ENCODE results near the gene HSPA2. TPM values are rescaled to one million over a fixed set of nuclear protein-coding genes. Genes with fewer than 3 reads are reported as not detected.

The HSPA2 gene
- total RNA-seq, 2 donors from 2014 or later = 5.5 to 7.7 TPM

DNA sequence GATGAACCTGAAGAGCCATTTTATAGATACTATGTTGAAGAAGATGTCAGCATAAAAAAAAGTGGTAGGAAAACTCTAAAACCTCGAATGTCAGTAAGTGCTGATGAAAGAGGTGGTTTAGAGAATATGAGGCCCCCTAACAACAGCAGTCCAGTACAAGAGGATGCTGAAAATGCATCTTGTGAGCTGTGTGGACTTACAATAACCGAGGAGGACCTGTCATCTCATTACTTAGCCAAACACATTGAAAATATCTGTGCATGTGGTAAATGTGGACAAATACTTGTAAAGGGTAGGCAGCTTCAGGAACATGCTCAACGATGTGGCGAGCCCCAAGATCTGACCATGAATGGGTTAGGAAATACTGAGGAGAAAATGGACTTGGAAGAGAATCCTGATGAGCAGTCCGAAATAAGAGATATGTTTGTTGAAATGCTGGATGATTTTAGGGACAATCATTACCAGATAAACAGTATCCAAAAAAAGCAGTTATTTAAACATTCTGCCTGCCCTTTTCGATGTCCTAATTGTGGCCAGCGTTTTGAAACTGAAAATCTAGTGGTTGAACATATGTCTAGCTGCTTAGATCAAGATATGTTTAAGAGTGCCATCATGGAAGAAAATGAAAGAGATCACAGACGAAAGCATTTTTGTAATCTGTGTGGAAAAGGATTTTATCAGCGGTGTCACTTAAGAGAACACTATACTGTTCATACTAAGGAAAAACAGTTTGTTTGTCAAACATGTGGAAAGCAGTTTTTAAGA, 17.8 kb upstream of the HSPA2 start:
- H3K36me3 Mint-ChIP-seq (ENCODE audit: insufficient read depth in 2 of 2) = peaks cover 6 to 9% of the 10 kb centered on the region in 2 donors
- DNase-seq (no peak), ATAC-seq (replicated peaks in 1 of 2) (peak in 1 of 2 donors; percentile 26)
- H3K27me3 Mint-ChIP-seq (ENCODE audit: low read depth) = no peaks in the 10 kb centered on the region
- no peak overlapping the region for H3K4me3 Mint-ChIP-seq
- no peak overlapping the region for H3K27ac Mint-ChIP-seq
- no peaks in the 10 kb centered on the region for H3K9me3 Mint-ChIP-seq
- H3K4me1 Mint-ChIP-seq (ENCODE audit: low read depth) = peaks cover 8% of the 10 kb centered on the region

DNA sequence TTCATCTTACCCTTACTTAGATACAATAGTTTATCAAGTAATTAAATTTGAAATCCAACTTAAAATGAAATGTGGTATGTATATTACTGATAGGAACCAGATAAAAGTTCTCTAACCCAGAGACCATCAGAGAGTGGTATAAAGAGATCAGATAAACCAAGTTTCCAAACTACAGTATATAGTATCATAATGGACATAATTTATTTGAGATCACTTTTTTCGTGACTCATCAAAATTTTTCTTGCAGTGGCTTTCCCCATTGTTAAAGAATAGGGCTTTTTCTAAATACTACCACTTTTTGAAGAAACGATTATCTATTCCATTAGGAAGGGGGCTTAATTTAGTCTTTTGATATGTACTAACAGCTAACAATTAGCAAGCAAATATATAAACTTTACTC, 15.2 kb upstream of the HSPA2 start:
- DNase-seq (no peak), ATAC-seq (replicated peaks in 1 of 2) (no peak)
- Mint-ChIP-seq H3K36me3 (ENCODE audit: insufficient read depth in 2 of 2) (peaks cover 6 to 9% of the 10 kb centered on the region in 2 donors), H3K27ac (no peak overlapping the region), H3K27me3 (ENCODE audit: low read depth) (no peaks in the 10 kb centered on the region), H3K4me3 (no peak overlapping the region), H3K9me3 (no peaks in the 10 kb centered on the region), H3K4me1 (ENCODE audit: low read depth) (peaks cover 13% of the 10 kb centered on the region)

DNA sequence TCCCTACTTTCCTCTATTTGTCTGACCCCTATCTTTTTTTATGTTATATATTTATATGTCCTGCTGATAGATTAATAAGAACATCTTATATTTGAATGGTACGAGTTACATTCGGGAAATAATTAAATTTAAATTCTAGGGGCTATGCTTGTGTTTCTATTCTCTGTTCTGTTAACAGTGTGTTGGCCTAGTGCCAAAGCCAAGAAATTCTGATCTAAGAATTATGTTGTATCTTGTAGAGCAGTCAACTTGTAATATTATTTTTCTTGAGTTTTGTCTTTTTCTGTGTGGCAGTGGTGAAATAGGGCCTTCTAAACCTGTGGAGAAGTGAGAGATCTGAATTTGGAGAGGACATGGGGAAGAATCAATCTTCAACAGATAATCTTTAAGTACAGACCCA, 9.0 kb upstream of the HSPA2 start:
- ATAC-seq (replicated peaks in 1 of 2) (no peak), DNase-seq (no peak)
- H3K4me3 Mint-ChIP-seq = no peak overlapping the region
- peaks cover 13% of the 10 kb centered on the region for H3K4me1 Mint-ChIP-seq (ENCODE audit: low read depth)
- peaks cover 0 to 5% of the 10 kb centered on the region in 2 donors for H3K36me3 Mint-ChIP-seq (ENCODE audit: insufficient read depth in 2 of 2)
- no peaks in the 10 kb centered on the region for H3K9me3 Mint-ChIP-seq
- H3K27ac Mint-ChIP-seq = no peak overlapping the region
- no peaks in the 10 kb centered on the region for H3K27me3 Mint-ChIP-seq (ENCODE audit: low read depth)

DNA sequence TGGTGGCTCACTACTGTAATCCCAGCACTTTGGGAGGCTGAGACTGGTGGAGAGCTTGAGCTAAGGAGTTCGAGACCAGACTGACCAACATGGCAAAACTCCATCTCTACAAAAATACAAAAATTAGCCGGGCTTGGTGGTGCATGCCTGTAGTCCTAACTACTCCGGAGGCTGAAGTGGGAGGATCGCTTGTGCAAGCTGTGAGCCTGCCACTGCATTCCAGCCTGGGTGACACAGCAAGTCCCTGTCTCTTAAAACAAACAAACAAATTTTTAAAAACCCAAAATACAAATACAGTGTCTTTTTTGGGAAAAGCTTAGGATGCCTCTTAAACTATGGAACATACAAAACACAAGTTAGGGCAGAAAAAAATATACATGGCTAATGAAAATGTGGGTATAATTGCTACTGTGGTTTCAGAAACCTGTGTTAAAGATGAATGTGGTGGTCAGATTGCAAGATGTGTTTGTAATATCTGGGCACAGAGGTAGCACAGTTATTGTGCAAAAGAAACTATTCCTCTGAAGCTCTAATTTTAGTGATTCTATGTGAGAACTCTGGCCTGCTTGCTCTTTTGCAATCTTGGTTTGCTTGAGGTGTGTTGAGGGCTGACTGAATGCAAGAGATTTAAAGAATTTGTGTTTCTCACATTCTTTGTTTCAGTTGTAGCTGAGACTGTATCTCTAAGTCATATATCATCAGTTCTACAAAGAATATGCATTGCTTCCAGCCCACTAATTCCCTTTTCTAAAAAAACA, 3.9 kb upstream of the HSPA2 start:
- Mint-ChIP-seq H3K9me3 (peaks cover 2 to 3% of the 10 kb centered on the region in 2 donors), H3K27me3 (ENCODE audit: low read depth) (peaks cover 27% of the 10 kb centered on the region), H3K4me3 (no peak overlapping the region), H3K36me3 (ENCODE audit: insufficient read depth in 2 of 2) (peaks cover 10 to 14% of the 10 kb centered on the region in 2 donors), H3K27ac (no peak overlapping the region), H3K4me1 (ENCODE audit: low read depth) (peaks cover 24% of the 10 kb centered on the region)
- DNase-seq = no peak
- ATAC-seq (replicated peaks in 1 of 2) = no peak

DNA sequence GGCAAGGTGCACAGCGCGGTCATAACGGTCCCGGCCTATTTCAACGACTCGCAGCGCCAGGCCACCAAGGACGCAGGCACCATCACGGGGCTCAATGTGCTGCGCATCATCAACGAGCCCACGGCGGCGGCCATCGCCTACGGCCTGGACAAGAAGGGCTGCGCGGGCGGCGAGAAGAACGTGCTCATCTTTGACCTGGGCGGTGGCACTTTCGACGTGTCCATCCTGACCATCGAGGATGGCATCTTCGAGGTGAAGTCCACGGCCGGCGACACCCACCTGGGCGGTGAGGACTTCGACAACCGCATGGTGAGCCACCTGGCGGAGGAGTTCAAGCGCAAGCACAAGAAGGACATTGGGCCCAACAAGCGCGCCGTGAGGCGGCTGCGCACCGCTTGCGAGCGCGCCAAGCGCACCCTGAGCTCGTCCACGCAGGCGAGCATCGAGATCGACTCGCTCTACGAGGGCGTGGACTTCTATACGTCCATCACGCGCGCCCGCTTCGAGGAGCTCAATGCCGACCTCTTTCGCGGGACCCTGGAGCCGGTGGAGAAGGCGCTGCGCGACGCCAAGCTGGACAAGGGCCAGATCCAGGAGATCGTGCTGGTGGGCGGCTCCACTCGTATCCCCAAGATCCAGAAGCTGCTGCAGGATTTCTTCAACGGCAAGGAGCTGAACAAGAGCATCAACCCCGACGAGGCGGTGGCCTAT, 875 bp downstream of the HSPA2 start:
- peaks cover 58% of the 10 kb centered on the region for H3K27me3 Mint-ChIP-seq (ENCODE audit: low read depth)
- DNase-seq (peak; percentile 23), ATAC-seq (replicated peaks in 1 of 2) (no peak)
- no peak overlapping the region for H3K27ac Mint-ChIP-seq
- peak overlapping the region; percentile 83 to 97 for H3K4me3 Mint-ChIP-seq
- peaks cover 2 to 3% of the 10 kb centered on the region in 2 donors for H3K9me3 Mint-ChIP-seq
- H3K36me3 Mint-ChIP-seq (ENCODE audit: insufficient read depth in 2 of 2) = peaks cover 12 to 16% of the 10 kb centered on the region in 2 donors
- H3K4me1 Mint-ChIP-seq (ENCODE audit: low read depth) = peaks cover 37% of the 10 kb centered on the region

DNA sequence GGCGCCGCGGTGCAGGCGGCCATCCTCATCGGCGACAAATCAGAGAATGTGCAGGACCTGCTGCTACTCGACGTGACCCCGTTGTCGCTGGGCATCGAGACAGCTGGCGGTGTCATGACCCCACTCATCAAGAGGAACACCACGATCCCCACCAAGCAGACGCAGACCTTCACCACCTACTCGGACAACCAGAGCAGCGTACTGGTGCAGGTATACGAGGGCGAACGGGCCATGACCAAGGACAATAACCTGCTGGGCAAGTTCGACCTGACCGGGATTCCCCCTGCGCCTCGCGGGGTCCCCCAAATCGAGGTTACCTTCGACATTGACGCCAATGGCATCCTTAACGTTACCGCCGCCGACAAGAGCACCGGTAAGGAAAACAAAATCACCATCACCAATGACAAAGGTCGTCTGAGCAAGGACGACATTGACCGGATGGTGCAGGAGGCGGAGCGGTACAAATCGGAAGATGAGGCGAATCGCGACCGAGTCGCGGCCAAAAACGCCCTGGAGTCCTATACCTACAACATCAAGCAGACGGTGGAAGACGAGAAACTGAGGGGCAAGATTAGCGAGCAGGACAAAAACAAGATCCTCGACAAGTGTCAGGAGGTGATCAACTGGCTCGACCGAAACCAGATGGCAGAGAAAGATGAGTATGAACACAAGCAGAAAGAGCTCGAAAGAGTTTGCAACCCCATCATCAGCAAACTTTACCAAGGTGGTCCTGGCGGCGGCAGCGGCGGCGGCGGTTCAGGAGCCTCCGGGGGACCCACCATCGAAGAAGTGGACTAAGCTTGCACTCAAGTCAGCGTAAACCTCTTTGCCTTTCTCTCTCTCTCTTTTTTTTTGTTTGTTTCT, 1.7 kb downstream of the HSPA2 start:
- peaks cover 58% of the 10 kb centered on the region for H3K27me3 Mint-ChIP-seq (ENCODE audit: low read depth)
- ATAC-seq (replicated peaks in 1 of 2) (no peak), DNase-seq (peak; percentile 24 to 27)
- H3K27ac Mint-ChIP-seq = no peak overlapping the region
- peak overlapping the region; percentile 83 to 97 for H3K4me3 Mint-ChIP-seq
- peaks cover 12 to 16% of the 10 kb centered on the region in 2 donors for H3K36me3 Mint-ChIP-seq (ENCODE audit: insufficient read depth in 2 of 2)
- peaks cover 37% of the 10 kb centered on the region for H3K4me1 Mint-ChIP-seq (ENCODE audit: low read depth)
- peaks cover 2 to 3% of the 10 kb centered on the region in 2 donors for H3K9me3 Mint-ChIP-seq

DNA sequence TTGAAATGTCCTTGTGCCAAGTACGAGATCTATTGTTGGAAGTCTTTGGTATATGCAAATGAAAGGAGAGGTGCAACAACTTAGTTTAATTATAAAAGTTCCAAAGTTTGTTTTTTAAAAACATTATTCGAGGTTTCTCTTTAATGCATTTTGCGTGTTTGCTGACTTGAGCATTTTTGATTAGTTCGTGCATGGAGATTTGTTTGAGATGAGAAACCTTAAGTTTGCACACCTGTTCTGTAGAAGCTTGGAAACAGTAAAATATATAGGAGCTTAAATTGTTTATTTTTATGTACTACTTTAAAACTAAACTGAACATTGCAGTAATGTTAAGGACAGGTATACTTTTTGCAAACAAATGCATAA, 2.3 kb downstream of the HSPA2 start:
- peaks cover 12 to 16% of the 10 kb centered on the region in 2 donors for H3K36me3 Mint-ChIP-seq (ENCODE audit: insufficient read depth in 2 of 2)
- ATAC-seq (replicated peaks in 1 of 2) (no peak), DNase-seq (no peak)
- H3K4me3 Mint-ChIP-seq = peak overlapping the region; percentile 83 to 97
- H3K9me3 Mint-ChIP-seq = peaks cover 2 to 3% of the 10 kb centered on the region in 2 donors
- H3K4me1 Mint-ChIP-seq (ENCODE audit: low read depth) = peaks cover 37% of the 10 kb centered on the region
- H3K27me3 Mint-ChIP-seq (ENCODE audit: low read depth) = peaks cover 58% of the 10 kb centered on the region
- no peak overlapping the region for H3K27ac Mint-ChIP-seq

DNA sequence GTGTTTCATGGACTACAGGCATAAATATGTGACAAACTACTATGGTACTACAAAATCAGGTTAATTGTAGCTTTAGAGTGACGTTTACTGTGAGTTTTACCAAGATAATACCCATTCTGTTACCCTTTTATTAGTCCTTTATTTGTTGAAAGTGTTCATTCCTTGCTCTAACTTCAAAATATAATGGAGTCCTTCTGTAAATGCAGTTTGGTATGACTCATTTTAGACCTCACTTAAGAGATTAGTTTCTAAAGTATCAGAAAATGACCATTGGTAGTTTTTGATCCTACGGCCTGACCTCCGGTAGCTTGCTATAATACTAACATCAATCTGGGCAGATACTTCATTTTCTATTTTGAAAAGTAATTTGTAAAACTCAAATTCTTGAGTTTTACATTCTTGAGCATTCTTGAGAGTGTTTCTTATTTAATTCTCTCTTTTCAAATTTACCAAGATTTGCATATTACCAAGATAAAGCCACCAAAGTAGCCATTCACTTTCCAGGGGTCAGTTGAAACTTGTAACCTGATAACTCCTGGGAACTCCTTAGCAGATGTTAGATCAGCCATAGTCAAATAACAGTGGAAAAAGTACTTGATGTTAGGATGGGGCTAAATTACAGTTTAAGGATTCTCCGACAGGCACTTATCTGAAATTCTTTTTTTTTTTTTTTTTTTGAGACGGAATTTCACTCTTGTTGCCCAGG, 4.2 kb downstream of the HSPA2 start:
- peaks cover 39% of the 10 kb centered on the region for H3K4me1 Mint-ChIP-seq (ENCODE audit: low read depth)
- no peak overlapping the region for H3K4me3 Mint-ChIP-seq
- DNase-seq = no peak
- peaks cover 50% of the 10 kb centered on the region for H3K27me3 Mint-ChIP-seq (ENCODE audit: low read depth)
- H3K27ac Mint-ChIP-seq = no peak overlapping the region
- peaks cover 8 to 13% of the 10 kb centered on the region in 2 donors for H3K36me3 Mint-ChIP-seq (ENCODE audit: insufficient read depth in 2 of 2)
- H3K9me3 Mint-ChIP-seq = no peaks in the 10 kb centered on the region
- ATAC-seq (replicated peaks in 1 of 2) = no peak

DNA sequence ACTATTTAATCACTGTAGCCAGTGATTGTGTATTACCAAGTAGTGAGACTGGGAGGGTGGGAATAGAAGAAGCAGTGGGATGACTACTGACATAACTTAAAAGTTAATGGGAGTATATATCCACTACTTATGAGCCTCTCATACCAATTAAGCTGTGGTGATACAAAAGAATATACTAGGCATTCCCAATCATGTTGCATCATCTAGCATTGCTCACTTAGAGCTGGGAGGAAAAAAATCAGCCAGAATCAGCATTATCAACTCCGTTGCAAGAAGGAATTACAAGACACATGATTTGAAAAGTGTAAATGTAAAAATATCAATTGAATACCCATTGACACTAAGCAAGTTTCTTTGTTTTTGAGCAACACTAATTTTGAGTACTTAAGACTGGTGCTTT, 8.5 kb downstream of the HSPA2 start:
- DNase-seq (no peak), ATAC-seq (replicated peaks in 1 of 2) (no peak)
- Mint-ChIP-seq H3K36me3 (ENCODE audit: insufficient read depth in 2 of 2) (peaks cover 0 to 2% of the 10 kb centered on the region in 2 donors), H3K27me3 (ENCODE audit: low read depth) (peaks cover 36% of the 10 kb centered on the region), H3K9me3 (no peaks in the 10 kb centered on the region), H3K4me3 (peak overlapping the region; percentile 57 to 67), H3K27ac (no peak overlapping the region), H3K4me1 (ENCODE audit: low read depth) (peaks cover 14% of the 10 kb centered on the region)

DNA sequence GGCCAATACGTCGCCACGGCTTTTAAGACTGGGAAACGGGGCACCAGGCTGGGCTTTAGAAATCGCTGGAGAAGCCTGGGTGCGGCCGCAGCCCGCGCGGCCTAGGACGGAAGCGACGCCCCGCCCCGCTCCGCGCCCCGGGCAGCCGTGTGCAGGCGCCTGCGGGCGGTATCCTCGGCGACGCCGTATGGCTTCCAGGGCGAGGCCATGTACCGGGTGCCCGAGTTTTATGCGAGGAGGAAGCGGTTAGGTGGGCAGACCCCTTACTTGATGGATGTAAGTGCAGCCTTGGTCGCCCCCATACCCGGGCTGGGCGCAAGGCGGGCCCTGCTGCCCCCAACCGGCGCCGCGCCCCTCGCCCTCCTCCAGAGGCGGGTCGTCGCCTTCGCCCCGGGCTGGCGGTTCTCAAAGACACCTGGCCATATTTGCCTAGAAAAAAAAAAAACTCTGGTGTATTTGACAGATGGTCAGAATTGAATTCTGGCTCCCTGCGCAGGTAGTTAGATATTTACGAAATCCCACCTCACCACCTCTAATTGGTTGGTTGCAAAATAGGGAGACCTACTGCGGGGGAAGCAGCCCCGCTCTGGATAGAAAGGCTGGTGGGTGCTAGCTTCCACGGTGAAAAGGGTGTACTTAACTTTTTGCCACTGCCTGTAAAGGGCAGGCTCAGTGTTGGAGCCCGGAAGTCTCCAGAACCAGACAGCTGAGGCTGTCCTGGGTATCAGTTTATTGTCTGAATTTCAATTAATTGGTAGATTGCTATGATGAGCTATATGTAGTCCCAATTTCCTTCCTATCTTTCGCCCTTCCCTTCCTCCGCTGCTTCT, 9.5 kb downstream of the HSPA2 start, which contains the start of gene PPP1R36:
PPP1R36 (plus strand) TSS at position 171 of the 830 bp plus-strand sequence; CDS start at position 208, 37 bp downstream.
- DNase-seq = peak; percentile 60 to 64
- Mint-ChIP-seq H3K4me3 (peak within 1 kb of the TSS; percentile 67 to 69), H3K9me3 (no peaks in the 10 kb centered on the region), H3K36me3 (ENCODE audit: insufficient read depth in 2 of 2) (peaks cover 0 to 2% of the 10 kb centered on the region in 2 donors), H3K27me3 (ENCODE audit: low read depth) (peaks cover 27% of the 10 kb centered on the region), H3K4me1 (ENCODE audit: low read depth) (peaks cover 14% of the 10 kb centered on the region), H3K27ac (peak within 1 kb of the TSS; percentile 62)
- ATAC-seq (replicated peaks in 1 of 2) = peak; percentile 97 to 99

DNA sequence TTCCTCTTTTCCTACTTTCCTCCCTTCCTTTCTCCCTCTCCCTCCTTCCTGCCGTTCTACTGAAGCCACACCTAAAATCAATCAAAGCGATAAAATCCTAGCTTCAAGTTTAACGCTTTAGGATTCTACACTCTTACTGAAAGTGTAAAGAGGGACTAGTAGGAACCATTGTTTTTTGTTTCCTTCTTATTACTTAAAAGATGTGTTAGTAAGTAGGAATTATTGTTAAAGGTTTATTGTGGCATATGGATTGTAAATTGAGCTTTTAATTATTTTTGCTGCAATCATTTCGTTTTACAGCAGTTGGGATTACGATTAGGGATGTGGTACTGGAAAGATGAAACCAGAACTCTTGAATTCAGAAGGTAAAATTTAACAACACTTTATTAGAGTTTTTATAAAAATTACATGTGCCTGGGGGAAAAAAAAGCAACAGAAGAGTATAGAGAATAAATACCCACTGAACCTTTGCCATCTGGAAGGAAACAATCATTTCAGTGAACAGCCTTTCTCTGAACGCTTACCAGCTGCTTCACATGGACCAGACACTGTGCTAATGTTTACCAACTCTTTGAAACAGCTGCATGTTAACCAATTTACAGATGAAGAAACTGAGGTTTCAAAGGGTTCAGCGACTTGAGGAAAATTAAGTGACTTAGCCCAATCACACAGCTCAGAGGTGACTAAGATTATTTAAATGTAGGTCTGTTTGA, 10.2 kb downstream of the HSPA2 start:
- DNase-seq (no peak), ATAC-seq (replicated peaks in 1 of 2) (no peak)
- H3K4me3 Mint-ChIP-seq = peak overlapping the region; percentile 67 to 69
- no peaks in the 10 kb centered on the region for H3K9me3 Mint-ChIP-seq
- H3K27ac Mint-ChIP-seq = peak overlapping the region; percentile 62
- H3K36me3 Mint-ChIP-seq (ENCODE audit: insufficient read depth in 2 of 2) = peaks cover 0 to 2% of the 10 kb centered on the region in 2 donors
- peaks cover 27% of the 10 kb centered on the region for H3K27me3 Mint-ChIP-seq (ENCODE audit: low read depth)
- H3K4me1 Mint-ChIP-seq (ENCODE audit: low read depth) = peaks cover 14% of the 10 kb centered on the region

Data from activated T-cell treated with anti-CD3 and anti-CD28 coated beads, Interleukin-2, amount 50 U/mL, for 72 hours (primary cell).